Activated CD8-positive, alpha-beta memory T cell treated with anti-CD3 and anti-CD28 coated beads, Interleukin-2, amount 50 U/mL, for 1 hour (primary cell): ENCODE results near the gene FAM193A.

Source experiments
- DNase-seq: peaks from one replicate; pipeline ENCODE4 v3.0.0-alpha.2; 2020; ENCODE audit errors: extremely low read depth

FAM193A gene

DNA sequence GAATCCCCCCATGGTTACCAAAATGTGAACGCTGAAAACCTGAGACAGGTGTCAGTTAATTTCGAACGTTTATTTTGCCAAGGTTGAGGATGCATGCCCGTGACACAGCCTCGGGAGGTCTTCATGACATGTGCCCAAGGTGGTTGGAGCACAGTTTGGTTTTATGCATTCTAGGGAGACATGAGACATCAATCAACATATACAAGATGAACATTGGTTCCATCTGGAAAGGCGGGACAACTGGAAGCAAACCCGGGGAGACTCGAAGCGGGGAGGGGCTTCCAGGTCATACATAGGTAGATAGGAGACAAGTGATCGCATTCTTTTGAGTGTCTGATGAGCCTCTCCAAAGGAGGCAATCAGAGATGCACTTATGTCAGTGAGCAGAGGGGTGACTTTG lies 245.5 kb downstream of the FAM193A start:
- no peak for DNase-seq
